Uterus (tissue), 2 donors: Measurements from ENCODE around the gene PRDX2.

Experiments
- POLR2A ChIP-seq, 2 donors: fragments of 450-650 bp; IDR thresholded peaks; one replicate each; pipeline ENCODE4 v1.6.1; 2016; ENCODE audit warnings: antibody characterized with exemption in 2 of 2, mild to moderate bottlenecking in 1 of 2, moderate library complexity in 1 of 2
- TF ChIP-seq, protein P1 (sequence below), 4 experiments: fragments of 200-600 bp in 2 of 4; fragments of 450-650 bp in 2 of 4; sonication (generic) in 2 of 4; IDR thresholded peaks; one replicate each; pipeline ENCODE4 v1.5.1; 2016 to 2019; ENCODE audit warnings: antibody characterized with exemption in 4 of 4, mild to moderate bottlenecking in 2 of 4, moderate library complexity in 1 of 4

DNA sequence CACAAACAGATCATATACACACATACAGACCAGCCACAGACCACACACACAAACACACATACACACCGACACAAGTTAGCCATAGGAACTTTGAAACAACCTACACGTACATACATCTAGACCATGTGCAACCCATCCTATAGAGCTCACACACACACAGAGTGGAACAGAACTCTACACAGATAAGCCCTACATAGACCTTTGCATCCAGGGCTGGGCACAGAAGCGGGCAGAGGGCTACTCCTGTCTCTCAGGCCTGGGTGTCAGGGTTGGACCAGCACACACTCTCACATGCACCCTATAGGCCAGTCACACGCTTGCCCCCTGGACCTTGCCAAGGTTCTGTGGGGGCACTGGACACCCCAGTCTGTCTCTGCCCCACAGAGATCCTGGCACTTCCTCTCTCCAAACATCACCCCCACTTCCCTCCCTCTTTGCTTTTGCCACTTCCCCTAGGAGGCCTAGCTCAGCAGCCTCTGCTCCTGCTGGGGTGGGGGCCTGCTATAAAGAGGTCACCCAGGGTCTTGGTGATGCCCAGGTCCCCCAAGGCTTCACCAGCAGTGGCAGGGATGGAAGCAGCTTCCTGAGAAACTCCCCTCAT lies 16.1 kb downstream of the PRDX2 start:
- no peak for TF ChIP-seq POLR2A (IDR thresholded peaks at IDR 0.05)
- TF ChIP-seq, protein P1, sequence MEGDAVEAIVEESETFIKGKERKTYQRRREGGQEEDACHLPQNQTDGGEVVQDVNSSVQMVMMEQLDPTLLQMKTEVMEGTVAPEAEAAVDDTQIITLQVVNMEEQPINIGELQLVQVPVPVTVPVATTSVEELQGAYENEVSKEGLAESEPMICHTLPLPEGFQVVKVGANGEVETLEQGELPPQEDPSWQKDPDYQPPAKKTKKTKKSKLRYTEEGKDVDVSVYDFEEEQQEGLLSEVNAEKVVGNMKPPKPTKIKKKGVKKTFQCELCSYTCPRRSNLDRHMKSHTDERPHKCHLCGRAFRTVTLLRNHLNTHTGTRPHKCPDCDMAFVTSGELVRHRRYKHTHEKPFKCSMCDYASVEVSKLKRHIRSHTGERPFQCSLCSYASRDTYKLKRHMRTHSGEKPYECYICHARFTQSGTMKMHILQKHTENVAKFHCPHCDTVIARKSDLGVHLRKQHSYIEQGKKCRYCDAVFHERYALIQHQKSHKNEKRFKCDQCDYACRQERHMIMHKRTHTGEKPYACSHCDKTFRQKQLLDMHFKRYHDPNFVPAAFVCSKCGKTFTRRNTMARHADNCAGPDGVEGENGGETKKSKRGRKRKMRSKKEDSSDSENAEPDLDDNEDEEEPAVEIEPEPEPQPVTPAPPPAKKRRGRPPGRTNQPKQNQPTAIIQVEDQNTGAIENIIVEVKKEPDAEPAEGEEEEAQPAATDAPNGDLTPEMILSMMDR (IDR thresholded peaks at IDR 0.05), result no peak
